SK-N-SH (cell line): ENCODE data around the gene ARHGEF7. TPM values are rescaled to one million over a fixed set of nuclear protein-coding genes. Genes with fewer than 3 reads are reported as not detected.

Experiments
- CTCF ChIA-PET: fragments of 300-600, 350-600 bp; formaldehyde crosslinking; extraction: SDS; loops from one replicate; lab custom pipeline; 2021; lab: Yijun Ruan, JAX
- POLR2A ChIA-PET: fragments of 350-600 bp; sonication (Branson Sonifier 250); formaldehyde crosslinking; extraction: SDS; loops from one replicate; lab custom pipeline; 2020; ENCODE audit warnings: antibody characterized with exemption, inconsistent platforms; lab: Yijun Ruan, JAX
- DNase-seq: peaks from one replicate; pipeline ENCODE4 v3.0.0; 2012
- H2AFZ ChIP-seq: fragments of 200-600 bp; sonication (generic); 2 replicates; pipeline ENCODE4 v1.8.1; 2016; ENCODE audit warnings: antibody characterized with exemption, mild to moderate bottlenecking, low read depth
- H3F3A ChIP-seq: fragments of 200-600 bp; sonication (generic); replicated peaks from 2 replicates; pipeline ENCODE3; 2016; ENCODE audit warnings: antibody characterized with exemption, mild to moderate bottlenecking; ENCODE audit not compliant: insufficient read depth
- H3K27ac ChIP-seq, 2 experiments: fragments of 200-500 bp in 1 of 2; fragments of 200-600 bp in 1 of 2; sonication (Bioruptor generic) in 1 of 2; sonication (generic), shearing (Covaris generic) in 1 of 2; 2 replicates each; pipeline versions ENCODE4 v1.5.1 to v1.6.1; 2014 to 2016; ENCODE audit warnings: low read depth in 2 of 2, inconsistent platforms in 1 of 2, low read length in 1 of 2, mild to moderate bottlenecking in 1 of 2, mixed read lengths in 1 of 2
- H3K27me3 ChIP-seq: fragments of 200-600 bp; sonication (generic), shearing (Covaris generic); 2 replicates; pipeline ENCODE4 v1.6.1; 2016; ENCODE audit warnings: mixed run types; ENCODE audit not compliant: insufficient read depth
- H3K36me3 ChIP-seq, 2 experiments: fragments of 200-500 bp in 1 of 2; fragments of 200-600 bp in 1 of 2; sonication (Bioruptor generic) in 1 of 2; sonication (generic) in 1 of 2; replicated peaks in 1 of 2; 2 replicates each; pipeline versions ENCODE3 to v1.5.1; 2014 to 2016; ENCODE audit warnings: low read length in 1 of 2, mild to moderate bottlenecking in 1 of 2; ENCODE audit not compliant: insufficient read depth in 2 of 2, control insufficient read depth in 1 of 2
- H3K4me1 ChIP-seq, 2 experiments: fragments of 200-500 bp in 1 of 2; fragments of 200-600 bp in 1 of 2; sonication (Bioruptor generic) in 1 of 2; sonication (generic), shearing (Covaris generic) in 1 of 2; 2 replicates each; pipeline versions ENCODE4 v1.5.1 to v1.6.1; 2014 to 2016; ENCODE audit warnings: low read depth in 1 of 2, low read length in 1 of 2, mixed run types in 1 of 2; ENCODE audit not compliant: insufficient read depth in 2 of 2, control insufficient read depth in 1 of 2
- H3K4me2 ChIP-seq: fragments of 200-600 bp; sonication (generic), shearing (Covaris generic); 2 replicates; pipeline ENCODE4 v1.6.1; 2017; ENCODE audit warnings: mixed run types
- H3K4me3 ChIP-seq, 2 experiments: fragments of 200-500 bp in 1 of 2; fragments of 200-600 bp in 1 of 2; sonication (Bioruptor generic) in 1 of 2; sonication (generic), shearing (Covaris generic) in 1 of 2; 2 replicates each; pipeline versions ENCODE4 v1.5.1 to v1.8.1; 2014 to 2016; ENCODE audit warnings: low read depth in 2 of 2, inconsistent platforms in 1 of 2, low read length in 1 of 2, mild to moderate bottlenecking in 1 of 2, mixed read lengths in 1 of 2, moderate library complexity in 1 of 2
- H3K79me2 ChIP-seq: fragments of 200-600 bp; sonication (generic); 2 replicates; pipeline ENCODE4 v1.8.1; 2017; ENCODE audit warnings: mild to moderate bottlenecking; ENCODE audit not compliant: insufficient read depth
- H3K9ac ChIP-seq: fragments of 200-600 bp; sonication (generic); 2 replicates; pipeline ENCODE4 v1.6.1; 2017; ENCODE audit warnings: mixed run types
- H3K9me2 ChIP-seq: fragments of 200-600 bp; sonication (generic); 2 replicates; pipeline ENCODE4 v1.6.1; 2017; ENCODE audit warnings: mixed run types
- H3K9me3 ChIP-seq: fragments of 200-600 bp; sonication (generic); 2 replicates; pipeline ENCODE4 v1.6.1; 2017; ENCODE audit warnings: mixed run types, mild to moderate bottlenecking, moderate library complexity
- H4K20me1 ChIP-seq: fragments of 200-600 bp; sonication (generic); 2 replicates; pipeline ENCODE4 v1.6.1; 2017; ENCODE audit warnings: mild to moderate bottlenecking, mixed run types; ENCODE audit not compliant: insufficient read depth
- EZH2phosphoT487 ChIP-seq: fragments of 200-600 bp; sonication (generic); IDR thresholded peaks from 2 replicates; pipeline ENCODE4 v1.6.1; 2017; ENCODE audit warnings: low read depth, mixed run types, mild to moderate bottlenecking, antibody characterized with exemption, moderate library complexity, borderline replicate concordance
- FOXJ3 ChIP-seq: sonication (generic); formaldehyde crosslinking; IDR thresholded peaks from 2 replicates; pipeline ENCODE4 v1.5.1; 2020; ENCODE audit warnings: mild to moderate bottlenecking, missing genetic modification reagents
- GATA2 ChIP-seq: sonication (generic); formaldehyde crosslinking; IDR thresholded peaks from 2 replicates; pipeline ENCODE4 v1.5.0; 2020; ENCODE audit warnings: mild to moderate bottlenecking, missing genetic modification reagents
- MEF2A ChIP-seq: IDR thresholded peaks from 2 replicates; pipeline ENCODE4 v1.4.0; 2012; ENCODE audit warnings: low read depth, borderline replicate concordance
- NFIC ChIP-seq: IDR thresholded peaks from 2 replicates; pipeline ENCODE4 v1.4.0; 2012; ENCODE audit warnings: borderline replicate concordance
- RAD21 ChIP-seq: IDR thresholded peaks from 2 replicates; pipeline ENCODE4 v1.6.1; 2012; ENCODE audit warnings: mild to moderate bottlenecking, low read length
- RCOR1 ChIP-seq: fragments of 150-350 bp; IDR thresholded peaks from 2 replicates; pipeline ENCODE4 v1.6.1; 2017; ENCODE audit warnings: antibody characterized with exemption, low read length
- SIN3A ChIP-seq: IDR thresholded peaks from 2 replicates; pipeline ENCODE4 v1.6.1; 2012; ENCODE audit warnings: low read depth, mild to moderate bottlenecking, low read length, moderate library complexity, borderline replicate concordance
- SMC3 ChIP-seq: IDR thresholded peaks from 2 replicates; pipeline ENCODE4 v1.6.1; 2012; ENCODE audit warnings: low read depth, low read length, improper control_type of control experiment
- USF1 ChIP-seq: IDR thresholded peaks from 2 replicates; pipeline ENCODE4 v1.4.0; 2012; ENCODE audit warnings: low read depth, borderline replicate concordance
- ZBTB33 ChIP-seq: IDR thresholded peaks from 2 replicates; pipeline ENCODE4 v1.4.0; 2012; ENCODE audit warnings: low read depth, borderline replicate concordance
- whole genome bisulfite sequencing: methylation state at CpG from one replicate; pipeline ENCODE4 v1.1.6; 2017; ENCODE audit warnings: low lambda C conversion rate; 5-methylcytosine and 5-hydroxymethylcytosine counted together
- polyA plus RNA-seq, 3 experiments: library from polyadenylated mRNA; depleted of rRNA; stranded (reverse); fragments of >200 nt; gene quantifications; 2 replicates each; pipeline ENCODE4 v1.2.3, GENCODE V29; 2012

Gene ARHGEF7, protein sequence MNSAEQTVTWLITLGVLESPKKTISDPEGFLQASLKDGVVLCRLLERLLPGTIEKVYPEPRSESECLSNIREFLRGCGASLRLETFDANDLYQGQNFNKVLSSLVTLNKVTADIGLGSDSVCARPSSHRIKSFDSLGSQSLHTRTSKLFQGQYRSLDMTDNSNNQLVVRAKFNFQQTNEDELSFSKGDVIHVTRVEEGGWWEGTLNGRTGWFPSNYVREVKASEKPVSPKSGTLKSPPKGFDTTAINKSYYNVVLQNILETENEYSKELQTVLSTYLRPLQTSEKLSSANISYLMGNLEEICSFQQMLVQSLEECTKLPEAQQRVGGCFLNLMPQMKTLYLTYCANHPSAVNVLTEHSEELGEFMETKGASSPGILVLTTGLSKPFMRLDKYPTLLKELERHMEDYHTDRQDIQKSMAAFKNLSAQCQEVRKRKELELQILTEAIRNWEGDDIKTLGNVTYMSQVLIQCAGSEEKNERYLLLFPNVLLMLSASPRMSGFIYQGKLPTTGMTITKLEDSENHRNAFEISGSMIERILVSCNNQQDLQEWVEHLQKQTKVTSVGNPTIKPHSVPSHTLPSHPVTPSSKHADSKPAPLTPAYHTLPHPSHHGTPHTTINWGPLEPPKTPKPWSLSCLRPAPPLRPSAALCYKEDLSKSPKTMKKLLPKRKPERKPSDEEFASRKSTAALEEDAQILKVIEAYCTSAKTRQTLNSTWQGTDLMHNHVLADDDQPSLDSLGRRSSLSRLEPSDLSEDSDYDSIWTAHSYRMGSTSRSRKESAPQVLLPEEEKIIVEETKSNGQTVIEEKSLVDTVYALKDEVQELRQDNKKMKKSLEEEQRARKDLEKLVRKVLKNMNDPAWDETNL
- polyA plus RNA-seq (2012; rRNA removed) = 19.8 and 21.6 TPM in 2 replicates
- polyA plus RNA-seq (2012; cell fraction: cytosol; rRNA removed) = 16.6 and 20.0 TPM in 2 replicates
- 83.5 and 99.5 TPM in 2 replicates for polyA plus RNA-seq (2012; cell fraction: nucleus; rRNA removed)

- peak; percentile 86 for DNase-seq
- no peaks in the 10 kb centered on the region for H3K9me2 ChIP-seq
- H3K9ac ChIP-seq = no peak within 1 kb of the TSS
- no peak within 1 kb of the TSS for H2AFZ ChIP-seq
- no peaks in the 10 kb centered on the region for H3K36me3 ChIP-seq
- no peaks in the 10 kb centered on the region for H3K79me2 ChIP-seq
- peak within 1 kb of the TSS; percentile 50 to 56 for H3K4me3 ChIP-seq
- peaks cover 0 to 31% of the 10 kb centered on the region in 2 experiments; a peak in 2 of 4 replicates for H3K4me1 ChIP-seq
- POLR2A ChIA-PET = interaction anchor here (1.4 kb wide), 1 partner anchor 38 kb away, joined by 4 read pairs; no protein-coding TSS in a partner anchor
- H4K20me1 ChIP-seq = no peaks in the 10 kb centered on the region
- peaks cover 58% of the 10 kb centered on the region for H3K27me3 ChIP-seq
- CTCF ChIA-PET = no interaction called here
- no peak for TF ChIP-seq RCOR1
- no peak for TF ChIP-seq SIN3A
- no peak for TF ChIP-seq RAD21
- TF ChIP-seq SMC3 = no peak
- TF ChIP-seq MEF2A = no peak
- no peak for TF ChIP-seq USF1
- no peak for TF ChIP-seq EZH2phosphoT487
- TF ChIP-seq GATA2 = no peak
- no peak for TF ChIP-seq NFIC
- TF ChIP-seq ZBTB33 = no peak
- no peak for TF ChIP-seq FOXJ3 (CRISPR knock-in tag)
- no peaks in the 10 kb centered on the region for H3F3A ChIP-seq
- 3% methylated on average over 8 of the region's 137 CpGs for WGBS
- H3K4me2 ChIP-seq = peak within 1 kb of the TSS; percentile 74; the same call in 1 of the 2 replicates
- H3K27ac ChIP-seq = peak within 1 kb of the TSS in 1 of 2 experiments; percentile 91; a peak in 2 of 4 replicates
- H3K9me3 ChIP-seq = no peaks in the 10 kb centered on the region
Observed at GRCh38 chr13:111115061-111115964, at the start of gene ARHGEF7. ARHGEF7 (plus strand) TSS chr13:111115310; CDS start chr13:111115527, 217 bp downstream.
